Lower leg skin (tissue), 4 donors: ENCODE results near the gene TADA1. TPM values are rescaled to one million over a fixed set of nuclear protein-coding genes. Genes with fewer than 3 reads are reported as not detected.

Experiments used
- DNase-seq, 2 donors: peaks; one replicate each; pipeline ENCODE4 v3.0.0-alpha.2; 2019; ENCODE audit warnings: low spot score in 2 of 2
- H3K4me3 ChIP-seq: fragments of 200-600 bp; sonication (generic); 2 replicates; pipeline ENCODE4 v1.5.1; 2017; ENCODE audit warnings: mild to moderate bottlenecking, low read depth; ENCODE audit not compliant: poor library complexity, severe bottlenecking
- POLR2A ChIP-seq, 2 donors: fragments of 450-650 bp; IDR thresholded peaks; one replicate each; pipeline ENCODE4 v1.6.1; 2016 to 2017; ENCODE audit warnings: antibody characterized with exemption in 2 of 2, mild to moderate bottlenecking in 1 of 2, moderate library complexity in 1 of 2
- WGBS, 2 donors: methylation state at CpG; one replicate each; pipeline ENCODE4 v1.1.5; 2018; 5-methylcytosine and 5-hydroxymethylcytosine counted together
- intact Hi-C: fragments of 100-400 bp; cut with DNase I; formaldehyde crosslinking; loops from one replicate; pipeline ENCODE4 v1.15.0; 2023; ENCODE audit warnings: low total_unique reads
- total RNA-seq, 4 donors: library from RNA; depleted of rRNA; stranded (reverse); fragments of >200 nt; gene quantifications; one replicate each; pipeline ENCODE4 v1.1.0, GENCODE V29; 2016
- TF ChIP-seq, protein P1 (sequence below), 3 donors: fragments of 450-650 bp; IDR thresholded peaks; one replicate each; pipeline ENCODE4 v1.5.1; 2016; ENCODE audit warnings: antibody characterized with exemption in 3 of 3, mild to moderate bottlenecking in 3 of 3, moderate library complexity in 2 of 3

Gene TADA1
- total RNA-seq, 4 donors from 2014 or later: 9.5 to 18.2 (median 15.1) TPM

DNA sequence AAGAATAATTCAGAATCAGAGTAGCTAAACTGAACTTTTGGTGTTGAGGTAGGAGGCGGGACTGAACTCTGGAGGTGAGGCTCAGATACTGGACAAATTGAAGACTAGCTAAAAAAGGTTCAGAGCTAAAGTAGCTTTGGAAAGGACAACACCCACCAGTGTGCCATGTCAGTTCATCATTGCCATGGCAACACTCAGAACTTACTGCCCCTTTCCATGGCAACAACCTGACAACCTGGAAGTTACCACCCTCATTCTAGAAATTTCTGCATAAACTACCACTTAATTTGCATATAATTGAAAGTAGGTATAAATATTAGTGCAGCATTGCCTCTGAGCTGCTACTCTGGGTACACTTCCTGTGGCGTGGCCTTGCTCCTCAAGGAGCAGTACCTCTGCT lies 67.1 kb downstream of the TADA1 start:
- intact Hi-C loops: no loop called here
- 81 to 83% methylated on average over 2 of the region's 2 CpGs for WGBS, 2 donors
- DNase-seq: no peak
- TF ChIP-seq, protein P1, sequence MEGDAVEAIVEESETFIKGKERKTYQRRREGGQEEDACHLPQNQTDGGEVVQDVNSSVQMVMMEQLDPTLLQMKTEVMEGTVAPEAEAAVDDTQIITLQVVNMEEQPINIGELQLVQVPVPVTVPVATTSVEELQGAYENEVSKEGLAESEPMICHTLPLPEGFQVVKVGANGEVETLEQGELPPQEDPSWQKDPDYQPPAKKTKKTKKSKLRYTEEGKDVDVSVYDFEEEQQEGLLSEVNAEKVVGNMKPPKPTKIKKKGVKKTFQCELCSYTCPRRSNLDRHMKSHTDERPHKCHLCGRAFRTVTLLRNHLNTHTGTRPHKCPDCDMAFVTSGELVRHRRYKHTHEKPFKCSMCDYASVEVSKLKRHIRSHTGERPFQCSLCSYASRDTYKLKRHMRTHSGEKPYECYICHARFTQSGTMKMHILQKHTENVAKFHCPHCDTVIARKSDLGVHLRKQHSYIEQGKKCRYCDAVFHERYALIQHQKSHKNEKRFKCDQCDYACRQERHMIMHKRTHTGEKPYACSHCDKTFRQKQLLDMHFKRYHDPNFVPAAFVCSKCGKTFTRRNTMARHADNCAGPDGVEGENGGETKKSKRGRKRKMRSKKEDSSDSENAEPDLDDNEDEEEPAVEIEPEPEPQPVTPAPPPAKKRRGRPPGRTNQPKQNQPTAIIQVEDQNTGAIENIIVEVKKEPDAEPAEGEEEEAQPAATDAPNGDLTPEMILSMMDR (IDR thresholded peaks at IDR 0.05): no peak
- no peak for TF ChIP-seq POLR2A (IDR thresholded peaks at IDR 0.05)
- no peak overlapping the region for H3K4me3 ChIP-seq

Other genes starting within 250 kb of the TADA1 start
- 10 to 100 TPM; 30.6 to 43.1 (median 34.0) TPM for gene POGK, start 36.8 kb downstream of the TADA1 start, total RNA-seq
- under 1 TPM in 3 of 4 donors, not detected in 1; 0.29 to 0.46 (median 0.42) TPM for gene ILDR2, start 99.3 kb upstream of the TADA1 start, total RNA-seq
- 1 to 10 TPM in 1 of 4 donors, under 1 TPM in 2, not detected in 1; 0.10 to 3.6 (median 0.25) TPM for gene MAEL, start 113.0 kb upstream of the TADA1 start, total RNA-seq
- under 1 TPM in 1 of 4 donors, not detected in 3; 0.10 TPM for gene GPA33, start 214.1 kb upstream of the TADA1 start, total RNA-seq
- not detected for gene STYXL2, start 217.8 kb upstream of the TADA1 start, total RNA-seq